ENCODE data around the gene ASMTL.

DNA sequence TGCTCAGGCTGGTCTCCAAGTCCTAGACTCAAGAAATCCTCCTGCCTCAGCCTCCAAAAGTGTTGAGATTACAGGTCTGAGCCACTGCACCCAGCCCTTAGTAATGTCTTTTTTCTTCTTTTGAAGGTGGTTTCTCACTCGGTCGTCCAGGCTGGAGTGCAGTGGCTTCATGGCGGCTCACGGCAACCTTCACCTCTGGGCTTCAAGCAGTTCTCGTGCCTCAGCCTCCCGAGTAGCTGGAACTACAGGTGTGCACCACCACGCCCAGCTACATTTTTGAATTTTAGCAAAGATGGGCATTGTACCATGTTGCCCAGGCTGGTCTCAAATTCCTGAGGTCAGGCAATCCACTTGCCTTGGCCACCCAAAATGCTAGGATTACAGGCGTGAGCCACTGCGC, 32.3 kb upstream of the ASMTL start:
- TF ChIP-seq HDGF (IDR thresholded peaks at IDR 0.05; ENCODE audit: borderline replicate concordance) (no peak), FOXK2 (IDR thresholded peaks at IDR 0.05) (no peak), FOXM1 (IDR thresholded peaks at IDR 0.05; ENCODE audit: borderline replicate concordance) (no peak), BHLHE40 (IDR thresholded peaks at IDR 0.05; ENCODE audit: borderline replicate concordance) (no peak), ZNF384 (IDR thresholded peaks at IDR 0.05) (no peak), SUZ12 (IDR thresholded peaks at IDR 0.05) (no peak)
